ENCODE measurements around the gene UBE2F. TPM values are rescaled to one million over a fixed set of nuclear protein-coding genes. Genes with fewer than 3 reads are reported as not detected.
"Not testable (repeated sequence)": the region's sequence is repeated elsewhere in the genome, so short reads cannot be mapped to it uniquely, and the experiment has no call there.

Gene UBE2F
- total and polyA plus RNA-seq, 2 donors (not counting 1 experiment from before 2014, with no cell fraction given): 53.7 to 113 TPM

DNA sequence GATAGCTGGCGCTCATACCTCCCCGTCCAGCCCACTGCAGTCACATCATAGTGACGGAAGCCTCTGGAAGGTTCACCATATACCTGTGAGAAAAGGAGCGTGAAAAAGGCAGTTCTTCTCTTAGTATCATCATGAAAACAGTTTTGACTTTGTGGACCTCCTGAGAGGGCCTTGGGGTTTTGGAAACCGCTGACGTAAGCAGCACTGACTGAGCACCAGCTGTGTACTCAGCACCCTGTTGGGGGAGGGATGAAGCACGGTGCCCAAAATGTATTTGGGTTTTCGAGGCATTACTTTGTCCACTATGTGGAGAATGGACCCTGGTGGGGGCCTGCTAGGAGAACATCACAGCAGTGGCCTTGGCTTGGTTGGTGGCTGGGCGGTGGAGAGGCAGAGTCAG, 99.4 kb downstream of the UBE2F start:
- H3K4me3 ChIP-seq (replicated peaks in 1 of 4; ENCODE audit: control extremely low read depth in 1 of 4, insufficient read depth in 1 of 4, low read depth in 3 of 4, low read length in 4 of 4): no peak overlapping the region
- H4K20me1 ChIP-seq (ENCODE audit: control insufficient read depth, extremely low read depth, insufficient read depth, low read length): no peaks in the 10 kb centered on the region
- no peak for DNase-seq (ENCODE audit: low read depth in 2 of 2)
- no peaks in the 10 kb centered on the region for H3K9me3 ChIP-seq (ENCODE audit: control insufficient read depth, insufficient read depth, low read depth, low read length)
- H3K4me1 ChIP-seq (ENCODE audit: control insufficient read depth, extremely low read depth, insufficient read depth, low read length): no peaks in the 10 kb centered on the region
- H3K79me2 ChIP-seq (ENCODE audit: control insufficient read depth, insufficient read depth, low read length): no peaks in the 10 kb centered on the region
- H3K27ac ChIP-seq (ENCODE audit: insufficient read depth, low read length): no peak overlapping the region
- no peak overlapping the region for H3K9ac ChIP-seq (ENCODE audit: insufficient read depth, low read length)
- H3K36me3 ChIP-seq (ENCODE audit: control insufficient read depth, insufficient read depth, low read length): peaks cover 8% of the 10 kb centered on the region
- H3K4me2 ChIP-seq (ENCODE audit: extremely low read depth, insufficient read depth, low read length): no peak overlapping the region
- no peaks in the 10 kb centered on the region for H3K27me3 ChIP-seq (ENCODE audit: control insufficient read depth, insufficient read depth, low read length)
- H2AFZ ChIP-seq (ENCODE audit: low read length): no peak overlapping the region
- TF ChIP-seq CTCF (conservative IDR thresholded peaks at IDR 0.05 in 1 of 2, IDR thresholded peaks at IDR 0.05 in 1 of 2; ENCODE audit: low read depth in 1 of 2, low read length in 2 of 2): no peak
- no peak for TF ChIP-seq EZH2 (IDR thresholded peaks at IDR 0.05; ENCODE audit: low read length, missing control alignments)

DNA sequence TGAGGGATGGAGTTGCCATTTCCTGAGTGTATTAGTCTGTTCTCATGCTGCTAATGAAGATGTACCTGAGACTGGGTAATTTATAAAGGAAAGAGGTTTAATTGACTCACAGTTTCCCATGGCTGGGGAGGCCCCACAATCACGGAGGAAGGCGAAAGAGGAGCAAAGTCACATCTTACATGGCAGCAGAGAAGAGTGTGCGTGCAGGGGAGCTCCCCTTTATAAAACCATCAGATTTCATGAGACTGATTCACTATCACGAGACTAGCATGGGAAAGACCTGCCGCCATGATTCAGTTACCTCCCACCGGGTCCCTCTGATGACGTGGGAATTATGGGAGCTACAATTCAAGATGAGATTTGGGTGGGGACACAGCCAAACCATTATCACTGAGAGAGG, 99.9 kb downstream of the UBE2F start:
- H3K4me3 ChIP-seq (replicated peaks in 1 of 4; ENCODE audit: control extremely low read depth in 1 of 4, insufficient read depth in 1 of 4, low read depth in 3 of 4, low read length in 4 of 4); H3K9me3 ChIP-seq (ENCODE audit: control insufficient read depth, insufficient read depth, low read depth, low read length); H3K36me3 ChIP-seq (ENCODE audit: control insufficient read depth, insufficient read depth, low read length); H3K27ac ChIP-seq (ENCODE audit: insufficient read depth, low read length); H2AFZ ChIP-seq (ENCODE audit: low read length); H3K9ac ChIP-seq (ENCODE audit: insufficient read depth, low read length); H3K4me2 ChIP-seq (ENCODE audit: extremely low read depth, insufficient read depth, low read length); DNase-seq (ENCODE audit: low read depth in 2 of 2); H4K20me1 ChIP-seq (ENCODE audit: control insufficient read depth, extremely low read depth, insufficient read depth, low read length); H3K79me2 ChIP-seq (ENCODE audit: control insufficient read depth, insufficient read depth, low read length); H3K27me3 ChIP-seq (ENCODE audit: control insufficient read depth, insufficient read depth, low read length); H3K4me1 ChIP-seq (ENCODE audit: control insufficient read depth, extremely low read depth, insufficient read depth, low read length): not testable (repeated sequence)

- Histone ChIP-seq H3K27me3 (ENCODE audit: control insufficient read depth, insufficient read depth, low read length) (no peaks in the 10 kb centered on the region), H3K4me2 (ENCODE audit: extremely low read depth, insufficient read depth, low read length) (no peak overlapping the region), H4K20me1 (ENCODE audit: control insufficient read depth, extremely low read depth, insufficient read depth, low read length) (no peaks in the 10 kb centered on the region), H3K4me3 (replicated peaks in 1 of 4; ENCODE audit: control extremely low read depth in 1 of 4, insufficient read depth in 1 of 4, low read depth in 3 of 4, low read length in 4 of 4) (no peak overlapping the region), H3K36me3 (ENCODE audit: control insufficient read depth, insufficient read depth, low read length) (peaks cover 8% of the 10 kb centered on the region), H3K79me2 (ENCODE audit: control insufficient read depth, insufficient read depth, low read length) (no peaks in the 10 kb centered on the region), H3K9ac (ENCODE audit: insufficient read depth, low read length) (no peak overlapping the region), H3K27ac (ENCODE audit: insufficient read depth, low read length) (no peak overlapping the region), H3K9me3 (ENCODE audit: control insufficient read depth, insufficient read depth, low read depth, low read length) (no peaks in the 10 kb centered on the region), H2AFZ (ENCODE audit: low read length) (no peak overlapping the region), H3K4me1 (ENCODE audit: control insufficient read depth, extremely low read depth, insufficient read depth, low read length) (no peaks in the 10 kb centered on the region)
- TF ChIP-seq EZH2 (IDR thresholded peaks at IDR 0.05; ENCODE audit: low read length, missing control alignments) (no peak), CTCF (conservative IDR thresholded peaks at IDR 0.05 in 1 of 2, IDR thresholded peaks at IDR 0.05 in 1 of 2; ENCODE audit: low read depth in 1 of 2, low read length in 2 of 2) (no peak)
- DNase-seq (ENCODE audit: low read depth in 2 of 2): no peak
Measured at GRCh38 chr2:238067939-238068338, 101.1 kb downstream of the UBE2F start.

All from fibroblast of lung (primary cell).